Ureter (tissue), 1 donor: ENCODE measurements around the gene NCAPG. TPM values are rescaled to one million over a fixed set of nuclear protein-coding genes. Genes with fewer than 3 reads are reported as not detected.
"Not testable (repeated sequence)": the region's sequence is repeated elsewhere in the genome, so short reads cannot be mapped to it uniquely, and the experiment has no call there.

ENCODE experiments used
- DNase-seq: peaks from one replicate; pipeline ENCODE4 v3.0.0-alpha.2; 2020; ENCODE audit warnings: low spot score
- total RNA-seq: library from RNA; stranded (reverse); gene quantifications from one replicate; pipeline ENCODE4 v1.2.4, GENCODE V29; 2023
- donor health status: DM: yes; HTN: yes; CAD: no.

The NCAPG gene
- total RNA-seq, 1 donor from 2014 or later = 0.94 TPM

DNA sequence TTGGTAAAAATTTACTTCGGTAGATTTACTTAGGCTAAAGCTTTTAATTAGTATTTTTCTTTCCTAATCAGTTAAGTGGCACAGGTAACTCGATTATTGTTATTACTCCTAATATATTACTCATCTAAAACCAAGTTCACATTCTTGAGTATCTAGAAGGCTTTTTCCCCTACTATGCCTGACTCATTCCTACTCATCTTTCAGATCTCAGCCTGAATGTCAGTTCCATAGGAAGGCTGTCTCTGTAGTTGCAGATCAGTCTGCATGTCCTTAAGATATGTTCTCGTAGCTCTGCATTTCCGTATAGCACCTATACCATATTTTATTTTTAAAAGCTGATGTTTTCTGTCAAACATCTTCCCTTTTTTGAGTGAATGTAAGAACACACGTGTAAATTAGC, 23.5 kb upstream of the NCAPG start:
- no peak for DNase-seq

DNA sequence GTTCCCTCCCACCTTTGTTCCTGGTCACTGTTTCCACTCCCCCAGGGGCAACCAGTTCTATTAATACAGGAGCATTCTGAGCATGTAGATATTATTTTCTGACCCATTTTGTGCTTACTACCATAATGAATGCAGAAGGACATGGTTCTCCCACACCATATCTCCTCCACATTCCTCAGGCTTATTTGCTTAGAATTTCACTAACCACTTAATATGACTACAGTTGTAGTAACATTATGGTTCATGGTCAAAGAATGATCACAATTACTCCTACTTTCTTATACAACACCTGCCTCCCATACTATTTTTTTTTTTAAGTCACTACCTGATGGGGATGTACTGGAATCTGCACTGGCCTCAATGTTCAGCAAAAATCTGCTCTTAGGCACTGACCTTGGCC, 21.8 kb upstream of the NCAPG start:
- no peak for DNase-seq

DNA sequence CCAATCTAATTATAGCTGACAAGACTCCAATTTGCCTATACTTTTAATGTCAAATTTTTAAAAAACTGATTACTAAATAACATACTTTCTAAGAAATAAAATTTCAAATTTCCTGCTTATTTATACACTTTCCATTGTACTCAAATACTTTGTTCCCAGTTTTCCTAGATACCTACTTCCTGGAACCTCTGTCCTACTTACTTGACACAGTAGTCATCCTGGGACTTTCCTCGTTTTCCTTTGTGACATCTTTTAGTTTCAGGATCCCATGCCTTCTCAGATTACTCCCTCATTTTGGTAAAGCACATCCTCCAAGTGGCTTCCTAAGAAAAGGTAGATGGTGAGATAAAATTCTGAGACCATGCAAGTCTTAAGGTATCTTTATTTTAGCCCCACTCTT, 16.0 kb upstream of the NCAPG start:
- DNase-seq = no peak

DNA sequence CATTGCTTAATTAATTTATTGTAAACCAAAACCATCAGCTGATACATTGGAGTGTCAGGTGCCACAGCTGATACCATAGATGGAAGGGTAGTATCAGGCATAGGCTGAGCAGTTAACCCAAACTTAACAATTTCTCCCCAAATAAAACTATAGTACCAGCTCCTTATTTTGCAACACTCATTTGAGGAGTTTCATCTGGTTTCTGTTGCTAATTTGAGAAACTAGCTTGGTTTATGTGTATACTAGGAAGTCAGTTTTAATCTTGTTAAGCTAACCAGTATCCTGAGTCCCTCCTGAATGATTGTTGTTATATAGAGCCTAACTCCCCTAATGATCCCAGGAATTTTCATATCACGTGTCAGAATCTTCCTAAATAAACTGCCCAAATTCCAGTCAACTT, 13.0 kb upstream of the NCAPG start:
- DNase-seq = no peak

DNA sequence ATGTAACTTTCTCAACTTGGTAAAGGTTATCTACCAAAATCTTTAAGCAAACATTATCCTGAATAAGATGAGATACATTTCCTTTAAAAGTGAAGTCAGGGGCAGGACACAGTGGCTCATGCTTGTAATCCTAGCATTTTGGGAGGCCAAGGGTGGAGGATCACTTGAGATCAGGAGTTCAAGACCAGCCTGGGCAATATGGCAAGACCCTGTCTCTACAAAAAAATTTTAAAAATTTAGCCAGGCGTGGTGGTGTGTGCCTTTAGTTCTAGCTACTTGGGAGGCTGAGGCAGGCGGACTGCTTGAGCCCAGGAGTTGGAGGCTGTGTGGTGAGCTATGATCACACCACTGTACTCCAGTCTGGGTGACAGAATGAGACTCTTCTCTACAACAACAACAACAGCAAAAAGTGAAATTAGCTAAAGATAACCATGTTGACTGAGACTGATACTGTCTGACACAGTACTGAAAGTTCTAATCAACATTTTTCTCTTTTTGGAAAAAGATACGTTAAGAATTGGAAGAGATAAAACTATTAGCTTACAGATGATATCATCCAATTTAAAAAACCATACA, 5.1 kb upstream of the NCAPG start:
- no peak for DNase-seq

DNA sequence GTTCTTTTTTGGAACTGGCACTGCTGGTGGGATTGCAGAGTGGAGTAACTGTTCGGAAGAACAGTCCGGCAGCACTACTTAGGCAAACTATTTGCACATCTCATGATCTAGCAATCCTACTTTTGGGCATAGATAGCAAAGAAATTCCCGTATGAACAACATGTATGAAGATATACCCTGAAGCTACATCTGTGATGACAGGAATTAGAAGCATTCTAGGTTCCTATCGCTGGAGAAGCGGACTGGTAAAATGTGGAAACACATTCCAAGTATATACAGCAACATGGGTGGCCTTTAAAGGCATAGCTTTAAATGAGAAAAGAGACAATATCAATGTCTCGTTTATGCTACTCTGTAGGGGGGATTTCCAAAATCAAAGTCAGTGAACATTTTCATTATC, 3.3 kb upstream of the NCAPG start:
- no peak for DNase-seq

DNA sequence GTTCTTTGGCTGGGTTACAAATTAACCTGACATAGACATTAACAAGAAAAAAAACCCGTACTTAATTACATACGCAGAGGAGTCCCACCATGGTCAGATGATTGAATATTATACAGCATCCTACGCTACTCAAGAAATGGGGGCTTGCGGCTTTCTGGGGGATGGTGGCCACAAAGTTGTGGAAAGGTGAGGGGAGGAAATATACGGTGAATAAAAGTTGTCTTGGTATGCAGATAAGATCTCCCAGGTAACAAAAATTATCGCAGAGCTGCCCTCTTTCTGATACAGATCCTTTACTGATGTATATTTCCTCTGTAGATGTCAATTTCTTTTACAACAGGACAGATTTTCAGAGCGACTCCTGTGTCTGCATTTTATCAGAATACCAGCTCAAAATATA, 1.1 kb upstream of the NCAPG start:
- DNase-seq = no peak

DNA sequence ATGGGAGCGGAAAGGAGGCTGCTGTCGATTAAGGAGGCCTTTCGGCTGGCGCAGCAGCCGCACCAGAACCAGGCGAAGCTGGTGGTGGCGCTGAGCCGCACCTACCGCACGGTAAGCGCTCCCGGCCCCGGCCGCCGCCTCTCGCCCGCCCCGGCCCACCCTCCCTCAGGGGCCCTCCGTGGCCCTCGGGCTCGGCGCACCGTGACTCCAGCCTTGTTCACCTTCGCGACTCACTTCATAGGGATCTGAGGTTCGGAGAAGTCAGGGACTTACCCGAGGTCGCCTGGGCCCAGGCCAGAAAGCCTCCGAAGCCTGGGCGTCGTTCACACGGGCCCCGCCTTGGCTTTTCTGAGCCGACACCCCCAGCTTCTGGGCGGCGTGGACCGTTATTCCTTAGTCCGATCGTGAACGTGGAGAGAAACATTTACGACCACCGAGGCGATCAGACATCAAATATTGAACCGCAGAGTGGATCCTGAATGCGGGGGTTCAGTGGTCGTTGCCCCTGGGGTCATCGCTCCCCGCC, 362 bp downstream of the NCAPG start:
- no peak for DNase-seq

DNA sequence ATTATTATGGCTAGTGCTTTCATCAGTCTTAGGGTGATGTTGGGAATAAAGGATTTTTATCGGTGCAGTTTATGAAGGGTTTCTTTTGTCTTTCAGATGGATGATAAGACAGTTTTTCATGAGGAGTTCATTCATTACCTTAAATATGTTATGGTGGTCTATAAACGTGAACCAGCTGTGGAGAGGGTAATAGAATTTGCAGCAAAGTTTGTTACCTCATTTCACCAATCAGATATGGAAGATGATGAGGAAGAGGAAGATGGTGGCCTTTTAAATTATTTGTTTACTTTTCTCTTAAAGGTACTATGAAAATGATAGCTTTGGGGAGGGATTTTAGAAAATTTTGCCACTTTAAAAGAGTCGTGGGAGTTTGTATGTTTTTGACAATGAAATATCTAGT, 1.3 kb downstream of the NCAPG start:
- DNase-seq = no peak

DNA sequence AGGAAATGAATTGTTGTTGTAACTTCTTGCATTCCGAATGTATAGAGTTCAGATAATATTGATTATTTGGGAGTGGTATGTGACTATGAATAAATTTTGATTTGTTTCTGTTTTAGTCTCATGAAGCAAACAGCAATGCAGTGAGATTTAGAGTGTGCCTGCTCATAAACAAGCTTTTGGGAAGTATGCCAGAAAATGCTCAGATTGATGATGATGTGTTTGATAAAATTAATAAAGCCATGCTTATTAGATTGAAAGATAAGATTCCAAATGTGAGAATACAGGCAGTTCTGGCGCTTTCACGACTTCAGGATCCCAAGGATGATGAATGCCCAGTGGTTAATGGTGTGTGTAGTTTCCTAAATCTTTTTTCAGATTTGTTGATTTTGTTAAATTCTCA, 2.0 kb downstream of the NCAPG start:
- no peak for DNase-seq

DNA sequence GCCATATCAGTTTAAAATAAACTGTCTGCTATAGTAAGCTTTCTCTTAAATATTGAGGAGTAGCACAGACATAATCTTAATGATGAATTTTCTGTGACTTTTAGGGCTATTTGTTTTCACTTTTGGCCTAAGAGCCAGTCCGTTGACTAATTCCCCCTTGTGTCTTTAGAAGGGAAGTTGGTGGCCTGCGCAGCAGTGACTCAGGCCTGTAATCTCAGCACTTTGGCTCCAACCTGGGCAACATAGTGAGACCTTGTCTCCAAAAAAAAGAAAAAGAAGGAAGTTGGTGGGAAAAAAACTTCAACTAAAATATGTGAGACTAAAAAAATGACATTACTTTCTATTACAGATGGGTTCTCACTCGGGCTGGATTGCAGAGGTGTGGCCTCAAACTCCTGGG, 3.4 kb downstream of the NCAPG start:
- DNase-seq = no peak

DNA sequence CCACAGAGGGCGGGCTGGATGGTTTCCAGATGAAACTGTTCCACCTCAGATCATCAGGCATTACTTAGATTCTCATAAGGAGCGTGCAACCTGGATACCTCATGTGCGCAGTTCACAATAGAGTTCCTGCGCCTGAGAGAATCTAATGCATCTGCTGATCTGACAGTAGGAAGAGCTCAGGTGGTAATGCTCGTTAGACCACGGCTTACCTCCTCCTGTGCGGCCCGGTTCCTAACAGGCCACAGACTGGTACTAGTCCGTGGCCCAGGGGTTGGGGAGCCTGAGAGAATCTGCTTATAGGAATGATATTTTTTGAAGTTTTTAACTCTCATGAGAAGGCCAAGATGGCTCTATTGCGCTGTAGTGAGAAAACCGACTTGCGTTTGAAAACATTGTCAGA, 5.4 kb downstream of the NCAPG start:
- DNase-seq = no peak

DNA sequence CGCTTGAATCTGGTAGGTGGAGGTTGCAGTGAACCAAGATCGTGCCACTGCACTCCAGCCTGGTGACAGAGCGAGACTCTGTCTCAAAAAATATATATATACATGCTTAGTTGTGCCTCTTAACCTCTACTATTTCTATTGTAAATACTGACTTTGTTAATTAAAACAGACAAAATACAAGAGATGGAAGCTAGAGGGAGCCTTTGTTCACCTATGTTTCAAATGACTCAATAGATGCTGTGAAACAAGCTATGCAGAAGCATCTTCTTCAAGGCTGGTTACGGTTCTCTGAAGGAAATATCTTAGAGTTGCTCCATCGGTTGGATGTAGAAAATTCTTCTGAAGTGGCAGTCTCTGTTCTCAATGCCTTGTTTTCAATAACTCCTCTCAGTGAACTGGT, 6.2 kb downstream of the NCAPG start:
- DNase-seq = no peak

DNA sequence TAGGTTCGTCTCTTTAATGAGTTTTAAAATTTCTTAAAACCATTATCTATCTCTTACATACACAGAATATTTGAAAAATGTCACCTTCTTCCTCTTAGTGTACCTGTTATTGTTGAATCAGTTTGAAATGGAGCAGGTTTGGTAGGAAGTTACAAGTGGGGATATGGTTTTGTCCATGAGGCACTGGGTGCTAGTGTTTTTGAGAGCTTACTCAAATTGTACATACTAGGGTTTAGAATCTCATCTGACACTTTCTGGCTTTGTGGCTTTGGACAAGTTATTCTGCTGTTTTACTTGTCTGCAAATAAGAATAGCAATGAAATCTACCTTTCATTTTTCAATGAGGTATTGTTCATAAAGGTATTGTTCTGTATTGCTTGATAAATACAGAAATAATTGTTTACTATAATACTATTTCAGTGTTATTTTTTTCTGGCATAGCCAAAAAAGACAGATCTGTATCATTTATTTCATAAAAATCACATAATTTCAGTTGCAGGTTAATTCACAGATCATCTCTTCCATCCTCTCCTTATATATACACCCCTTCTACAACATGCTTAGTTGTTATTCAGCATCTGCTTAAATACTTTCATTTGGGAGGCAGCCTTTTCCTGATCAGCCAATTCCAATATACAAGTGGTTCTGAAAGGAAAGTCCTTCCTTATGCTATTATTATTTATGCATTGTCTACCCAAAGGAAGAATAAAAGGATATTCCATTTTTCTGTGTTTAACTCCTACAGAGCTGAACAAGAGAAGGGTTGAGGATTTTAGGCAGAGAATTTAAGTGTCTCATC, 13.3 kb downstream of the NCAPG start:
- no peak for DNase-seq

DNA sequence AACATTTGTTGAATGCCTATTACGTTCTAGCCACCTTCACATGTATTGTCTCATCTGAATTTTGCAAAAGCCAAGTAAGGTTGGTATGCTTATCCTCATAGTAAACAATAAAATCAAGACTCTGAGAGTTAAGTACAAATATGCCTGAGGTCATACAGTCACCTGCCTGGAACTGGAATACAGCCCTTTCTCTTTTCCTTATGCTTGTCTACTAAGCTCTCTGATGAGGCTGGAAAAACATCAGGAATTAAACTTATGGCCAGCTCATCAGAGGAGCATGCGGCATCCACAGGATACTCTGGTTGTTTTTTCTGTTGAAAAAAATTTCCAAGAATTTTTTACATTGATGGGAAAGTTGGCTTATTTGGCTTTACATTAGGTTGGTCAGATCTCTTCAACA, 35.5 kb downstream of the NCAPG start:
- DNase-seq = no peak

DNA sequence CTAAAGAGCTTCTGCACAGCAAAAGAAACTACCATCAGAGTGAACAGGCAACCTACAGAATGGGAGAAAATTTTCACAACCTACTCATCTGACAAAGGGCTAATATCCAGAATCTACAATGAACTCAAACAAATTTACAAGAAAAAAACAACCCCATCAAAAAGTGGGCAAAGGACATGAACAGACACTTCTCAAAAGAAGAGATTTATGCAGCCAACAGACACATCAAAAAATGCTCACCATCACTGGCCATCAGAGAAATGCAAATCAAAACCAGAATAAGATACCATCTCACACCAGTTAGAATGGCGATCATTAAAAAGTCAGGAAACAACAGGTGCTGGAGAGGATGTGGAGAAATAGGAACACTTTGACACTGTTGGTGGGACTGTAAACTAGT, 39.5 kb downstream of the NCAPG start:
- DNase-seq = not testable (repeated sequence)

DNA sequence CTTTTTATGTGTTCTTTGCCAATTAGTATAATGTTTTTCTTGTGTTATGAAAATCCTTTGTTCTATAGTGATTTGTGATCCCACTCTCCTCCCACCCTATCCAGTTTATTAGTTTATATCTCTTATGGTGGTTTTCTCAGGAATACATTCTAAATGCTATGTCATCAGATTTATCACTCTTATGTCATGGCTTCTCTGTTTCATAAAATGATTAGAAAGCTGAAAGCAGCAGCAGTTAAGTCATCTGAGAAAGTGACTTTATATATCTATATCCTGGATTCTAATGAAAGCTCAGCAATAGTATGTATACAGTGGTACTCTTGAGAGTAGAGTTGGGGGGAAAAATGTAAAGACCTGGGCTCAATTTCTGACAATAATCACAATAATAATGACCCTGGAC, 41.2 kb downstream of the NCAPG start:
- no peak for DNase-seq

DNA sequence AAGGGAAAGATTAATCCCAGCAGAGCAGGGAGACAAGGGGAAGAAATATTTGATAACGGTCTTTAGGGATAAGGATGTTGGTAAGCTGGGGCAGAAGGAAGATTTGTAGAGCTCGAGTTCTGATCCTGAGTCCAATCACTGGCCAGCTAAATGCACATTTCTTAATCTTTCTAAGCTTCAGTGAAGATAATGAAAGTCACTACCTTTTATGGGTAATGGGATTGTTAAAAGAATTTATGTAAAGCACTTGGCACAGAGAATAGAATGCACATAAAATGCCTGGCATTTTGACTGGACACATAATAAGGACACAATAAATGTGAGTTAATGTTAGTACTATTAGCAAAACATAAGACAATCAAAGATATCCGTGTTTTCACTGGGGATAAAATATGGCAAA, 43.3 kb downstream of the NCAPG start:
- no peak for DNase-seq

DNA sequence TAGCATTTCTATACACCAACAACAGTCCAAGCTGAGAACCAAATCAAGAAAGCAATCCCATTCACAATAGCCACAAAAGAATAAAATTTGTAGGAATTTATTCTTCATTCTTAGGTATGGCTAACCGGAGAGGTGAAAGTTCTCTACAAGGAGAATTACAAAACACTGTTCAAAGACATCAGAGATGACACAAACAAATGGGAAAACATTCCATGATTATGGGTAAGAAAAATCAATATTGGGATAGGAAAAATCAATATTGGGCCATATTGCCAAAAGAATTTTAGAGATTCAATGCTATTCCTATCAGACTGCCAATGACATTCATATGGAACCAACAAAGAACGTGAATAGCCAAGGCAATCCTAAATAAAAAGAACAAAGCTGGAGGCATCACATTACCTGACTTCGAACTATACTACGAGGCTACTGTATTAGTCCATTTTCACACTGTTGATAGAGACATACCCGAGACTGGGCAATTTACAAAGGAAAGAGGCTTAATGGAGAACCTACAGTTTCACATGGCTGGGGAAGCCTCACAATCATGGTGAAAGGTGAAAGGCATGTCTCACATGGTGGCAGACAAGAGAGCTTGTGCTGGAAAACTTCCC, 49.1 kb downstream of the NCAPG start:
- no peak for DNase-seq

DNA sequence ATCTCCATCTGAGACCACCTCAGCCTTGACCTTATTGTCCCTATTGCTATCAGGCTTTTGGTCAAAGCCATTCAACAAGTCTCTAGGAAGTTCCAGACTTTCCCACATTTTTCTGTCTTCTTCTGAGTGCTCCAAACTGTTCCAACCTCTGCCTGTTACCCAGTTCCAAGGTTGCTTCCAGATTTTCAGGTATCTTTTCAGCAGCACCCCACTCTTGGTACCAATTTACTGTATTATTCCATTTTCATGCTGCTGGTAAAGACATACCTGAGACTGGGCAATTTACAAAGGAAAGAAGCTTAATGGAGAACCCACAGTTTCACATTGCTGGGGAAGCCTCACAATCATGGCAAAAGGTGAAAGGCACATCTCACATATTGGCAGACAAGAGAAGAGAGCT, 51.1 kb downstream of the NCAPG start:
- DNase-seq = not testable (repeated sequence)

DNA sequence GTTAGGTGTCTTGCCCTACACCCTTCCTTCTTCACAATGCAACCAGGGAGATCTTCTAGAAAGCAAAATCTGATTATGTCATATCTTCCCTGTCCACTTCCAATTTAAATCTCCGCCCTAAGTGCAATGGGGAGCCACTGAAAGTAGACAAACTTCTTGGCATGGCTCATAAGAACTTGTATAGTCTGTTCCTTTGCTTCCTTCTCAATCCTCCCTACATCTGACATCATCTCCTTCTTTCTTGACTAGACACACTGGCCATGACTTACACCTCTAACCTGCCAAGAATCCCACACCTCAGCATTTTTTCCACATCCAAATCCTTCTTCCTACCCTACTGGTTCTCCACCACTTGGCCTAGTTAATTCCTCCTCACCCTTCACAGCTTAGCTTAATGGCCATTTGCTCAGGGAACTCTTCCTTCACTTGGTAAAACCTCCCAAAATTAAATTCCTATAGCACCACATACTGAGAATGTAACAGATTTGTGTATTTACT, 55.1 kb downstream of the NCAPG start:
- no peak for DNase-seq

DNA sequence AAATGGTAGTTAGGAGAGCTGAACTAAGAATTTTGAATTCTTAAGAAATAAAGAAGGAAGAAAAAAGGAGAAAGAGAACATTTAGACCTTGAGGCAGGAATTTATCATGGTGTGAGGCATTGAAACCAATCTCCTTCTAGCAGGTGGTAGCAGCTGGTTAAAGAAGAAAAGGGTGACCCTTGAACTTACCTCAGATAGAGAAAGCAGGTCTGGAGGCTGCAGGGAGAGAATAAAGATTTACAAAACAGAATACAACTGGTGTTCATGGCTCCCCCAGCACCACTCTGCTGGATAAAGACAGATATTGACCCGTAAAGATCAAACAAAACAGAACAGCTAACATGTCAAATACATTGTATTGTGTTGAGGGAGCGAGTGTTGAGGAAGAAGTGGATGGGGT, 56.0 kb downstream of the NCAPG start:
- DNase-seq = no peak

DNA sequence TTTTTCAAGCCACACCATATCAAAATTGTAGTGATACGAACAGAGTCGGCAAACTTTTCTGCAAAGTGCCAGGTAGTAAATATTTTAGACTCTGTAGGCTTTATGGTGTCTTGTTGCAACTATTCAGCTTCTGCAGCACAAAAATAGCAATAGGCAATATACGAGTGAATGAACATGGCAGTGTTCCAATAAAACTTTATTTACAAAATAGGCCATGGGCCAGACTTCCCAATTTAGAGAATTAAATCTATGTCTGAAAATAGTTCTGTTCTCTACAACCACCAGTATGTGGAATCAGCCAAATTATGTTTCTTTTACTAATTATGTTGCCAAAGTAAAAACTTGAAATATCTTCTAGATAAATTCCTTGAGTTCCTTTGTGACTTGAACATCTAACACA, 56.5 kb downstream of the NCAPG start:
- no peak for DNase-seq
